DOHH2 (cell line): ENCODE data around the gene SDHA.
A peak's percentile ranks its signal among the peaks of the same experiment; 100 is the strongest.
"Not testable (repeated sequence)": the region's sequence is repeated elsewhere in the genome, so short reads cannot be mapped to it uniquely, and the experiment has no call there.

Experiments
- H3F3A ChIP-seq: fragments of 200-600 bp; sonication (generic), shearing (Covaris generic); 2 replicates; pipeline ENCODE4 v1.6.0; 2016; ENCODE audit warnings: antibody characterized with exemption, mild to moderate bottlenecking; ENCODE audit not compliant: control insufficient read depth, insufficient read depth
- H3K27ac ChIP-seq: fragments of 200-600 bp; sonication (generic); 2 replicates; pipeline ENCODE4 v1.5.1; 2014; ENCODE audit warnings: low read depth, mild to moderate bottlenecking, low read length, moderate library complexity
- H3K27me3 ChIP-seq: fragments of 200-600 bp; sonication (generic); 2 replicates; pipeline ENCODE4 v1.6.1; 2014; ENCODE audit warnings: mild to moderate bottlenecking, low read length, mixed read lengths; ENCODE audit not compliant: control insufficient read depth
- H3K36me3 ChIP-seq: fragments of 200-600 bp; sonication (generic); 2 replicates; pipeline ENCODE4 v1.6.1; 2014; ENCODE audit warnings: mild to moderate bottlenecking, low read length, moderate library complexity, mixed read lengths; ENCODE audit not compliant: control insufficient read depth
- H3K4me1 ChIP-seq: fragments of 200-600 bp; sonication (generic); 2 replicates; pipeline ENCODE4 v1.6.1; 2014; ENCODE audit warnings: mild to moderate bottlenecking, low read length, mixed read lengths; ENCODE audit not compliant: control insufficient read depth
- H3K4me2 ChIP-seq: fragments of 200-600 bp; sonication (generic); 2 replicates; pipeline ENCODE4 v1.6.0; 2014; ENCODE audit warnings: mild to moderate bottlenecking, low read length, moderate library complexity
- H3K4me3 ChIP-seq: fragments of 200-600 bp; sonication (generic); 2 replicates; pipeline ENCODE4 v1.5.1; 2014; ENCODE audit warnings: mild to moderate bottlenecking, low read length, mixed read lengths
- H3K79me2 ChIP-seq: fragments of 200-600 bp; sonication (generic); 2 replicates; pipeline ENCODE4 v1.6.1; 2014; ENCODE audit warnings: mild to moderate bottlenecking, low read length, mixed read lengths; ENCODE audit not compliant: control insufficient read depth
- H3K9me2 ChIP-seq: fragments of 200-600 bp; sonication (generic); replicated peaks from 2 replicates; pipeline ENCODE4 v1.6.1; 2014; ENCODE audit warnings: mild to moderate bottlenecking, low read length, mixed read lengths; ENCODE audit not compliant: control insufficient read depth
- H3K9me3 ChIP-seq: fragments of 200-600 bp; sonication (generic); 2 replicates; pipeline ENCODE4 v1.6.1; 2014; ENCODE audit warnings: antibody characterized with exemption, low read length, mixed read lengths; ENCODE audit not compliant: control insufficient read depth, insufficient read depth
- H4K20me1 ChIP-seq: fragments of 200-600 bp; sonication (generic); 2 replicates; pipeline ENCODE4 v1.6.0; 2014; ENCODE audit warnings: low read depth, mild to moderate bottlenecking, antibody characterized with exemption, low read length, moderate library complexity; ENCODE audit not compliant: control insufficient read depth, insufficient read depth
- EZH2phosphoT487 ChIP-seq: fragments of 200-600 bp; sonication (generic); IDR thresholded peaks from 2 replicates; pipeline ENCODE4 v1.6.1; 2017; ENCODE audit warnings: borderline replicate concordance, mild to moderate bottlenecking, antibody characterized with exemption, low read length, moderate library complexity, mixed read lengths
- TF ChIP-seq, protein P1 (sequence below): fragments of 200-600 bp; sonication (generic); IDR thresholded peaks from one replicate; pipeline ENCODE4 v1.5.1; 2014; ENCODE audit warnings: antibody characterized with exemption, mild to moderate bottlenecking, low read depth, low read length; ENCODE audit not compliant: poor library complexity, severe bottlenecking

Gene SDHA

DNA sequence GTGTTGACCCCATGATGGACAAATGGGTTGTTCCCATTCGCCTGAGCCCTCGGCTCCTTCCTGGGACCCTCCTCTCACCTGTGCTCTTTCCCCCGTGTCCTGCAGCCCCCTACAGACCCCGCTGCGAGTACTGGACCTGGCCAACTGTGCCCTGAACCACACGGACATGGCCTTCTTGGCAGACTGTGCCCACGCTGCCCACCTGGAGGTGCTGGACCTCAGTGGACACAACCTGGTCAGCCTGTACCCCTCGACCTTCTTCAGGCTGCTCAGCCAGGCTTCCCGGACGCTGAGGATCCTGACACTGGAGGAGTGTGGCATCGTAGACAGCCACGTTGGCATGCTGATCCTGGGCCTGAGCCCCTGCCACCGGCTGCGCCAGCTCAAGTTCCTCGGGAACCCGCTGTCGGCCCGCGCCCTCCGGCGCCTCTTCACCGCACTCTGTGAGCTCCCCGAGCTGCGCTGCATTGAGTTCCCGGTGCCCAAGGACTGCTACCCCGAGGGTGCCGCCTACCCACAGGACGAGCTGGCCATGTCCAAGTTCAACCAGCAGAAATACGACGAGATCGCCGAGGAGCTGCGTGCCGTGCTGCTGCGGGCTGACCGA lies 23.4 kb upstream of the SDHA start:
- peaks cover 70% of the 10 kb centered on the region for H3K4me1 ChIP-seq
- peaks cover 11% of the 10 kb centered on the region for H3K79me2 ChIP-seq
- TF ChIP-seq, protein P1, sequence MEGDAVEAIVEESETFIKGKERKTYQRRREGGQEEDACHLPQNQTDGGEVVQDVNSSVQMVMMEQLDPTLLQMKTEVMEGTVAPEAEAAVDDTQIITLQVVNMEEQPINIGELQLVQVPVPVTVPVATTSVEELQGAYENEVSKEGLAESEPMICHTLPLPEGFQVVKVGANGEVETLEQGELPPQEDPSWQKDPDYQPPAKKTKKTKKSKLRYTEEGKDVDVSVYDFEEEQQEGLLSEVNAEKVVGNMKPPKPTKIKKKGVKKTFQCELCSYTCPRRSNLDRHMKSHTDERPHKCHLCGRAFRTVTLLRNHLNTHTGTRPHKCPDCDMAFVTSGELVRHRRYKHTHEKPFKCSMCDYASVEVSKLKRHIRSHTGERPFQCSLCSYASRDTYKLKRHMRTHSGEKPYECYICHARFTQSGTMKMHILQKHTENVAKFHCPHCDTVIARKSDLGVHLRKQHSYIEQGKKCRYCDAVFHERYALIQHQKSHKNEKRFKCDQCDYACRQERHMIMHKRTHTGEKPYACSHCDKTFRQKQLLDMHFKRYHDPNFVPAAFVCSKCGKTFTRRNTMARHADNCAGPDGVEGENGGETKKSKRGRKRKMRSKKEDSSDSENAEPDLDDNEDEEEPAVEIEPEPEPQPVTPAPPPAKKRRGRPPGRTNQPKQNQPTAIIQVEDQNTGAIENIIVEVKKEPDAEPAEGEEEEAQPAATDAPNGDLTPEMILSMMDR: no peak
- TF ChIP-seq EZH2phosphoT487: no peak

DNA sequence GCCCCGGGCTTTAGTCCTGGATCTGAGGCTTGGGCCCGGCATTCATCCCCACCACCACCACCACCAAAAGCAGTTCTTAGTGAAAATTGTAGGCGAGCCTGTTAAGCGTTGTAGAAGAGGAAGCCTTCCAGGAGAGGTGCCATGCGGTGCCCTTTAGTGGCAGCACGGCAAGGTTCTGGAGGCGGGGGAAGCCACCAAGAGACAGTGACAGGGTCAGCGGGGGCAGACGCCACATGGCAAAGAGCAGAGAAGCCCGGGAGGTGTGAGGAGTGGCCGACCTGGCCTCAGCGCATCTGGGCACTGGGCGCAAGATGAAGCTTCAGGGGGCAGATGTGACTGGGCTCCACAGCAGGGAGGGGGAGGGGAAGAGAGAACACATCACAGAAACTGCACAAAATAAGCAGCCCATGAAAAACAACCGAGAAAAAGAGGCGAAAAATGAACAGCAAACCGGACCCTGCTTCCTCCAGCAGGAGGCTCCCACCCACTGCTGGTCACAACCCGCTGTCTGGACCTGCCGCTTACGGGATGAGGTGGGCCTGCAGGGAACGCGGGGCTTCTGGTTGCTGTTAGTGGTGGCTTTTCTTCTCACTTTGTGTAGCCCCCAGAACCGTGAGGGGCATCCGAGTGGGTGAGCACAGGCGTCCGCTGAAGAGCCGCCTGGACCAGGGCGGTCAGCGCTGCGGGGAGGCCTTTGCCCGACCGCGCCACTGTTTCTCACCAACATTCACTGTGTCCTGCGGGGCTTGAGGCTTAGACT lies 22.5 kb upstream of the SDHA start:
- peaks cover 2% of the 10 kb centered on the region; the same call in 1 of the 2 replicates for H3F3A ChIP-seq
- peaks cover 70% of the 10 kb centered on the region for H3K4me1 ChIP-seq
- H3K4me2 ChIP-seq: peak overlapping the region; percentile 15
- H3K9me3 ChIP-seq: no peaks in the 10 kb centered on the region
- H3K79me2 ChIP-seq: peaks cover 19% of the 10 kb centered on the region
- H3K9me2 ChIP-seq: no peaks in the 10 kb centered on the region
- H3K27me3 ChIP-seq: no peaks in the 10 kb centered on the region
- no peak overlapping the region for H3K27ac ChIP-seq
- peaks cover 21% of the 10 kb centered on the region for H3K36me3 ChIP-seq
- H4K20me1 ChIP-seq: peaks cover 6% of the 10 kb centered on the region
- TF ChIP-seq EZH2phosphoT487: no peak
- TF ChIP-seq, protein P1: peak; percentile 15
- H3K4me3 ChIP-seq: no peak overlapping the region

More for the DNA sequence above, 23.4 kb upstream of the SDHA start:
- Histone ChIP-seq H3K27ac (no peak overlapping the region), H3K9me3 (no peaks in the 10 kb centered on the region), H4K20me1 (no peaks in the 10 kb centered on the region), H3K9me2 (no peaks in the 10 kb centered on the region), H3K36me3 (peaks cover 14% of the 10 kb centered on the region), H3K4me3 (no peak overlapping the region), H3F3A (peaks cover 5% of the 10 kb centered on the region; the same call in 1 of the 2 replicates), H3K27me3 (no peaks in the 10 kb centered on the region), H3K4me2 (no peak overlapping the region)

DNA sequence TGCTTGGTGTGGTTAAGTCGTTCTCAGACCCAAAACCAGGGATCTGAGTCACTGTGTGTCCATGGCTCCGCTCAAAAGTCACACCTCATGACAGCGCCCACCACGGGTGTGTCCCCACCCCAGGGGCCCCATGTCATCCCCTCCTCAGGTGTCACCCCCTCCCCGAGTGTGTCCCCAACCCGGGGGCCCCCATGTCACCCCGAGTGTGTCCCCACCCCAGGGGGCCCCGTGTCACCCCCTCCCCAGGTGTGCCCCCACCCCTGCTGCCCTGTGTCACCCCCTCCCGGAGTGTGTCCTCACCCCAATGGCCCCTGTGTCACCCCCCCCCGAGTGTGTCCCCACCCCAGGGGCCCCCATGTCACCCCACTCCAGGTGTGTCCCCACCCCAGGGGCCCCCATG lies 21.8 kb upstream of the SDHA start:
- Histone ChIP-seq H4K20me1 (peaks cover 6% of the 10 kb centered on the region), H3K36me3 (peaks cover 21% of the 10 kb centered on the region), H3F3A (peaks cover 5% of the 10 kb centered on the region), H3K4me1 (peaks cover 70% of the 10 kb centered on the region), H3K4me3 (no peak overlapping the region), H3K27me3 (no peaks in the 10 kb centered on the region), H3K79me2 (peaks cover 23% of the 10 kb centered on the region), H3K9me3 (no peaks in the 10 kb centered on the region), H3K4me2 (no peak overlapping the region), H3K9me2 (no peaks in the 10 kb centered on the region), H3K27ac (no peak overlapping the region)
- TF ChIP-seq, protein P1: no peak
- no peak for TF ChIP-seq EZH2phosphoT487

DNA sequence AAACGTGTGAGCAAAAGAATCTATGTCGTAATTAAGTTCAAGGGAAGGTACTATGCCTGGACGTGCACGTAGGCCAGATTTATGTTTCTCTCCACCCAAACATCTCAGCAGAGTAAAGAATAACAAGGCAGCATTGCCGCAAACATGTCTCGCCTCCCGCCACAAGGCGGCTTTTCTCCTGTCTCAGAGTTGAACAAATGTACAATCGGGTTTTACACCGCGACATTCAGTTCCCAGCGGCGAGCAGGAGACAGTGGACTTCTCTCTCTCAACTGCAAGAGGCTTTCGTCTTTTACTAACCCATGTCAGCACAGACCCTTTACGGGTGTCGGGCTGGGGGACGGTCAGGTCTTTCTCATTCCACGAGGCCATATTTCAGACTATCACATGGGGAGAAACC lies 21.1 kb upstream of the SDHA start:
- peaks cover 23% of the 10 kb centered on the region for H3K79me2 ChIP-seq
- peaks cover 70% of the 10 kb centered on the region for H3K4me1 ChIP-seq
- H3K9me3 ChIP-seq, H3K27ac ChIP-seq, H3K9me2 ChIP-seq, H3K27me3 ChIP-seq, H4K20me1 ChIP-seq, H3K4me3 ChIP-seq, H3K4me2 ChIP-seq: not testable (repeated sequence)
- H3F3A ChIP-seq: peaks cover 11% of the 10 kb centered on the region
- peaks cover 21% of the 10 kb centered on the region for H3K36me3 ChIP-seq
